HepG2 (cell line): ENCODE measurements around the gene TEX30. TPM values are rescaled to one million over a fixed set of nuclear protein-coding genes. Genes with fewer than 3 reads are reported as not detected.

ENCODE experiments used
- AFF4 ChIP-seq: sonication (generic); formaldehyde crosslinking; IDR thresholded peaks from 2 replicates; pipeline ENCODE4 v1.4.0; 2020; ENCODE audit warnings: missing genetic modification reagents
- GATAD1 ChIP-seq: IDR thresholded peaks from 2 replicates; pipeline ENCODE4 v1.6.1; 2016; ENCODE audit warnings: missing genetic modification reagents, missing compliant biosample characterization
- HDAC1 ChIP-seq: sonication (generic); formaldehyde crosslinking; IDR thresholded peaks from 2 replicates; pipeline ENCODE4 v1.5.1; 2020; ENCODE audit warnings: mild to moderate bottlenecking, missing genetic modification reagents
- MAZ ChIP-seq, 2 experiments: sonication (generic) in 1 of 2; formaldehyde crosslinking in 1 of 2; IDR thresholded peaks; 2 replicates each; pipeline versions ENCODE4 v1.5.0 to v1.6.1; 2012 to 2020; ENCODE audit warnings: low read depth in 2 of 2, mild to moderate bottlenecking in 2 of 2, borderline replicate concordance in 1 of 2, improper control_type of control experiment in 1 of 2, low read length in 1 of 2, missing genetic modification reagents in 1 of 2, moderate library complexity in 1 of 2
- NONO ChIP-seq, 2 experiments: fragments of 450-650 bp in 1 of 2; sonication (generic) in 1 of 2; formaldehyde crosslinking in 1 of 2; IDR thresholded peaks in 1 of 2; conservative IDR thresholded peaks in 1 of 2; 2 replicates each; pipeline versions ENCODE4 v1.6.1 to v1.8.0; 2017 to 2022; ENCODE audit warnings: mild to moderate bottlenecking in 1 of 2, missing genetic modification reagents in 1 of 2, moderate library complexity in 1 of 2
- PAX8 ChIP-seq: sonication (generic); formaldehyde crosslinking; IDR thresholded peaks from 2 replicates; pipeline ENCODE4 v1.8.0; 2022; ENCODE audit warnings: mild to moderate bottlenecking, missing genetic modification reagents, borderline replicate concordance
- POLR2AphosphoS5 ChIP-seq: IDR thresholded peaks from 2 replicates; pipeline ENCODE4 v1.6.1; 2012; ENCODE audit warnings: low read depth, low read length
- TBL1XR1 ChIP-seq: fragments of 150-350 bp; IDR thresholded peaks from 2 replicates; pipeline ENCODE4 v1.6.1; 2014; ENCODE audit warnings: borderline replicate concordance, low read length; ENCODE audit not compliant: partially characterized antibody
- ZNF331 ChIP-seq: sonication (generic); formaldehyde crosslinking; IDR thresholded peaks from 2 replicates; pipeline ENCODE4 v1.4.0; 2020; ENCODE audit warnings: missing genetic modification reagents
- ZNF598 ChIP-seq: sonication (generic); formaldehyde crosslinking; IDR thresholded peaks from 2 replicates; pipeline ENCODE4 v1.5.1; 2020; ENCODE audit warnings: mild to moderate bottlenecking, missing genetic modification reagents, borderline replicate concordance
- ZNF644 ChIP-seq: IDR thresholded peaks from 2 replicates; pipeline ENCODE4 v1.6.1; 2016; ENCODE audit warnings: low read depth
- ZNF790 ChIP-seq: sonication (generic); formaldehyde crosslinking; IDR thresholded peaks from 2 replicates; pipeline ENCODE4 v1.8.0; 2022; ENCODE audit warnings: missing genetic modification reagents, mild to moderate bottlenecking, borderline replicate concordance
- ZNF816 ChIP-seq: sonication (generic); formaldehyde crosslinking; IDR thresholded peaks from 2 replicates; pipeline ENCODE4 v1.8.0; 2022; ENCODE audit warnings: missing genetic modification reagents, mild to moderate bottlenecking, borderline replicate concordance
- polyA plus RNA-seq, 8 experiments: library from polyadenylated mRNA; depleted of rRNA in 3 of 8; stranded (reverse) in 7 of 8; unstranded in 1 of 8; fragments of >200 nt; fragmentation: Illumina TruSeq in 4 of 8; extraction: Trizol in 4 of 8; gene quantifications; 2 replicates each; pipeline versions ENCODE4 v1.2.1 to v1.2.3, GENCODE V29; 2011 to 2016; ENCODE audit warnings: low read depth in 4 of 8, missing spikeins in 1 of 8, mixed read lengths in 1 of 8; ENCODE audit not compliant: insufficient read depth in 1 of 8
- total RNA-seq, 5 experiments: library from RNA; depleted of rRNA; stranded (reverse); fragments of >200 nt; fragmentation: Illumina TruSeq; extraction: Trizol; gene quantifications; 2 replicates each; pipeline ENCODE4 v1.2.3, GENCODE V29; 2016; ENCODE audit warnings: low read depth in 1 of 5
- TF ChIP-seq, protein P1 (sequence below): IDR thresholded peaks from 2 replicates; pipeline ENCODE4 v1.6.1; 2012; ENCODE audit warnings: low read depth, low read length, improper control_type of control experiment
- TF ChIP-seq, protein P2 (sequence below): sonication (generic); formaldehyde crosslinking; IDR thresholded peaks from 2 replicates; pipeline ENCODE4 v1.8.1; 2022; ENCODE audit warnings: low read depth, mild to moderate bottlenecking, missing genetic modification reagents
- TF ChIP-seq, protein P3 (sequence below): sonication (generic); formaldehyde crosslinking; IDR thresholded peaks from 2 replicates; pipeline ENCODE4 v1.4.0; 2020; ENCODE audit warnings: low read depth, mild to moderate bottlenecking, missing genetic modification reagents
- TF ChIP-seq, protein P4 (sequence below): sonication (generic); formaldehyde crosslinking; IDR thresholded peaks from 2 replicates; pipeline ENCODE4 v1.4.0; 2020; ENCODE audit warnings: mild to moderate bottlenecking, low read depth, missing genetic modification reagents

TEX30 gene
- total and polyA plus RNA-seq, 2 of the 13 experiments (the other 11 are each of a cell fraction or from before 2014, with no cell fraction given): 0.60 to 1.2 TPM

DNA sequence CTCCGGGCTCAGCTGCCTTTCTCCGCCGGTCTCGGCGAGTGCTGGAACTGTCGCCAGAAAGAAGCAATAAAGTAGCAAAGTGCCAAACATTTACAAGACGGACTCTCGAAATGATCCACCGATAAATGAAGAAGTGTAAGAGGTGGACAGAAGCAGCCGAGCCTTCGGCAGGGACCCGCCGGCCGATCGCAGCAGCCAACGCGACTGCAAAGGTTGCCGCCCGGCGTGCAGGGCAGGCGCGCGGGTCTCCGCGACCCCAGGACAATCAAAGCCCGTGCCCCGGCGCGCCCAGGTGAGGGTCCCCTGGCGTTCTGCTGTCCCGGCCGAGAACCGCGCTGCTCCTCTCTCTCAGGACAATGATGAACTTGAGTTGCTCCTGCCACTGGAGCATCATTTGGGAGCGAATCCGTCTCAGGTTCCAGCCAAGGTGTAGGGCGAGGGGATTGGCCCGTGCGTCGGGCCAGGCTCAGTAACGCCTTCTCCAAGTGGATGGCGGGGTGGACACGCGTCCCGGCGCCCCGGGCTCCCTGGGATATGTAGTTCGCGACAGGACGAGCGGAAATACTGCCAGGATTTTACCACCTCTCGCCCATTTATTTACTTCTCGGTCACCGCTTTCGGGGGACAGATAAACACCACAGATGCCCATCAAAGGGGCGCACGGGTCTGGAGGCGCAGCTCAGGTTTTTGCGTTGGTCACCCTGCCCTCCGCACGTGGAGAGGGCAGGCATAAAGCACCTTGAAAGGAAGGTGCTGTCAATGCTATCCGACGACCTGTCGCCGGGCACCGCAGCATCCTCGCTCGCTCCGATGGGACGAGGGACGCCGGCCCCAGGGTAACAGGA lies 25.2 kb upstream of the TEX30 start, which contains the start of the genes BIVM and POGLUT2 (continued):
- TF ChIP-seq, protein P1, sequence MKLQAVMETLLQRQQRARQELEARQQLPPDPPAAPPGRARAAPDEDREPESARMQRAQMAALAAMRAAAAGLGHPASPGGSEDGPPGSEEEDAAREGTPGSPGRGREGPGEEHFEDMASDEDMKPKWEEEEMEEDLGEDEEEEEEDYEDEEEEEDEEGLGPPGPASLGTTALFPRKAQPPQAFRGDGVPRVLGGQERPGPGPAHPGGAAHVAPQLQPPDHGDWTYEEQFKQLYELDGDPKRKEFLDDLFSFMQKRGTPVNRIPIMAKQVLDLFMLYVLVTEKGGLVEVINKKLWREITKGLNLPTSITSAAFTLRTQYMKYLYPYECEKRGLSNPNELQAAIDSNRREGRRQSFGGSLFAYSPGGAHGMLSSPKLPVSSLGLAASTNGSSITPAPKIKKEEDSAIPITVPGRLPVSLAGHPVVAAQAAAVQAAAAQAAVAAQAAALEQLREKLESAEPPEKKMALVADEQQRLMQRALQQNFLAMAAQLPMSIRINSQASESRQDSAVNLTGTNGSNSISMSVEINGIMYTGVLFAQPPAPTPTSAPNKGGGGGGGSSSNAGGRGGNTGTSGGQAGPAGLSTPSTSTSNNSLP: no peak
- TF ChIP-seq ZNF331 (no peak), AFF4 (0 out of 2 replicates have a peak, but pooled peaks have one; percentile 47), ZNF816 (no peak), NONO (IDR thresholded peaks at IDR 0.05) (no peak), NONO (CRISPR knock-in tag; conservative IDR thresholded peaks at IDR 0.05) (peak; percentile 69), POLR2AphosphoS5 (peak; percentile 79), TBL1XR1 (no peak), ZNF644 (CRISPR knock-in tag) (no peak), HDAC1 (peak; percentile 75), ZNF790 (CRISPR knock-in tag) (0 out of 2 replicates have a peak, but pooled peaks have one; percentile 34), ZNF598 (CRISPR knock-in tag) (no peak), GATAD1 (CRISPR knock-in tag) (peak; percentile 83), PAX8 (CRISPR knock-in tag) (0 out of 2 replicates have a peak, but pooled peaks have one; percentile 46), MAZ (IDR thresholded peaks at IDR 0.05; ENCODE audit: borderline replicate concordance, low read depth, low read length) (no peak), MAZ (CRISPR knock-in tag; IDR thresholded peaks at IDR 0.05; ENCODE audit: low read depth) (peak; percentile 65; the same call in 1 of the 2 replicates)
- TF ChIP-seq, protein P2, sequence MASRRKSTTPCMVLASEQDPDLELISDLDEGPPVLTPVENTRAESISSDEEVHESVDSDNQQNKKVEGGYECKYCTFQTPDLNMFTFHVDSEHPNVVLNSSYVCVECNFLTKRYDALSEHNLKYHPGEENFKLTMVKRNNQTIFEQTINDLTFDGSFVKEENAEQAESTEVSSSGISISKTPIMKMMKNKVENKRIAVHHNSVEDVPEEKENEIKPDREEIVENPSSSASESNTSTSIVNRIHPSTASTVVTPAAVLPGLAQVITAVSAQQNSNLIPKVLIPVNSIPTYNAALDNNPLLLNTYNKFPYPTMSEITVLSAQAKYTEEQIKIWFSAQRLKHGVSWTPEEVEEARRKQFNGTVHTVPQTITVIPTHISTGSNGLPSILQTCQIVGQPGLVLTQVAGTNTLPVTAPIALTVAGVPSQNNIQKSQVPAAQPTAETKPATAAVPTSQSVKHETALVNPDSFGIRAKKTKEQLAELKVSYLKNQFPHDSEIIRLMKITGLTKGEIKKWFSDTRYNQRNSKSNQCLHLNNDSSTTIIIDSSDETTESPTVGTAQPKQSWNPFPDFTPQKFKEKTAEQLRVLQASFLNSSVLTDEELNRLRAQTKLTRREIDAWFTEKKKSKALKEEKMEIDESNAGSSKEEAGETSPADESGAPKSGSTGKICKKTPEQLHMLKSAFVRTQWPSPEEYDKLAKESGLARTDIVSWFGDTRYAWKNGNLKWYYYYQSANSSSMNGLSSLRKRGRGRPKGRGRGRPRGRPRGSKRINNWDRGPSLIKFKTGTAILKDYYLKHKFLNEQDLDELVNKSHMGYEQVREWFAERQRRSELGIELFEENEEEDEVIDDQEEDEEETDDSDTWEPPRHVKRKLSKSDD (CRISPR knock-in tag): no peak
- TF ChIP-seq, protein P3, sequence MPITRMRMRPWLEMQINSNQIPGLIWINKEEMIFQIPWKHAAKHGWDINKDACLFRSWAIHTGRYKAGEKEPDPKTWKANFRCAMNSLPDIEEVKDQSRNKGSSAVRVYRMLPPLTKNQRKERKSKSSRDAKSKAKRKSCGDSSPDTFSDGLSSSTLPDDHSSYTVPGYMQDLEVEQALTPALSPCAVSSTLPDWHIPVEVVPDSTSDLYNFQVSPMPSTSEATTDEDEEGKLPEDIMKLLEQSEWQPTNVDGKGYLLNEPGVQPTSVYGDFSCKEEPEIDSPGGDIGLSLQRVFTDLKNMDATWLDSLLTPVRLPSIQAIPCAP (CRISPR knock-in tag): no peak
- TF ChIP-seq, protein P4, sequence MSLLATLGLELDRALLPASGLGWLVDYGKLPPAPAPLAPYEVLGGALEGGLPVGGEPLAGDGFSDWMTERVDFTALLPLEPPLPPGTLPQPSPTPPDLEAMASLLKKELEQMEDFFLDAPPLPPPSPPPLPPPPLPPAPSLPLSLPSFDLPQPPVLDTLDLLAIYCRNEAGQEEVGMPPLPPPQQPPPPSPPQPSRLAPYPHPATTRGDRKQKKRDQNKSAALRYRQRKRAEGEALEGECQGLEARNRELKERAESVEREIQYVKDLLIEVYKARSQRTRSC: no peak
